Osteocyte (in vitro differentiated cells): ENCODE results near the gene RDM1. TPM values are rescaled to one million over a fixed set of nuclear protein-coding genes. Genes with fewer than 3 reads are reported as not detected.

ENCODE experiments used
- DNase-seq: peaks from one replicate; pipeline ENCODE4 v3.0.0; 2021; ENCODE audit warnings: mixed read lengths; ENCODE audit not compliant: unreplicated experiment; ENCODE audit errors: extremely low spot score
- H3K27ac Mint-ChIP-seq: one replicate; pipeline ENCODE4 v1.8.0; 2021; ENCODE audit warnings: mild to moderate bottlenecking, mixed read lengths; ENCODE audit not compliant: unreplicated experiment
- H3K27me3 Mint-ChIP-seq: one replicate; pipeline ENCODE4 v1.8.0; 2021; ENCODE audit warnings: mixed read lengths; ENCODE audit not compliant: unreplicated experiment
- H3K36me3 Mint-ChIP-seq: one replicate; pipeline ENCODE4 v1.8.0; 2021; ENCODE audit warnings: mixed read lengths; ENCODE audit not compliant: unreplicated experiment
- H3K4me1 Mint-ChIP-seq: one replicate; pipeline ENCODE4 v1.8.0; 2021; ENCODE audit warnings: mixed read lengths; ENCODE audit not compliant: unreplicated experiment
- H3K4me3 Mint-ChIP-seq: one replicate; pipeline ENCODE4 v1.8.0; 2021; ENCODE audit warnings: mild to moderate bottlenecking, moderate library complexity, mixed read lengths; ENCODE audit not compliant: unreplicated experiment
- H3K9me3 Mint-ChIP-seq: one replicate; pipeline ENCODE4 v1.8.0; 2021; ENCODE audit warnings: mixed read lengths; ENCODE audit not compliant: unreplicated experiment
- total RNA-seq: library from RNA; stranded (reverse); gene quantifications from 2 replicates; pipeline ENCODE4 v1.2.1, GENCODE V29; 2021
- TF ChIP-seq, protein P1 (sequence below): fragments of 200-600 bp; sonication (generic); IDR thresholded peaks from 2 replicates; pipeline ENCODE4 v1.5.0; 2021; ENCODE audit warnings: antibody characterized with exemption, mild to moderate bottlenecking, moderate library complexity

RDM1 gene
- total RNA-seq, 1 donor from 2014 or later, result 0.35 TPM

GRCh38 chr17:35923609-35924114 is 6.9 kb downstream of the RDM1 start:
- Mint-ChIP-seq H3K9me3 (no peaks in the 10 kb centered on the region), H3K27me3 (no peaks in the 10 kb centered on the region), H3K36me3 (no peaks in the 10 kb centered on the region), H3K27ac (no peak overlapping the region), H3K4me1 (no peaks in the 10 kb centered on the region), H3K4me3 (no peak overlapping the region)
- DNase-seq, result no peak
- TF ChIP-seq, protein P1, sequence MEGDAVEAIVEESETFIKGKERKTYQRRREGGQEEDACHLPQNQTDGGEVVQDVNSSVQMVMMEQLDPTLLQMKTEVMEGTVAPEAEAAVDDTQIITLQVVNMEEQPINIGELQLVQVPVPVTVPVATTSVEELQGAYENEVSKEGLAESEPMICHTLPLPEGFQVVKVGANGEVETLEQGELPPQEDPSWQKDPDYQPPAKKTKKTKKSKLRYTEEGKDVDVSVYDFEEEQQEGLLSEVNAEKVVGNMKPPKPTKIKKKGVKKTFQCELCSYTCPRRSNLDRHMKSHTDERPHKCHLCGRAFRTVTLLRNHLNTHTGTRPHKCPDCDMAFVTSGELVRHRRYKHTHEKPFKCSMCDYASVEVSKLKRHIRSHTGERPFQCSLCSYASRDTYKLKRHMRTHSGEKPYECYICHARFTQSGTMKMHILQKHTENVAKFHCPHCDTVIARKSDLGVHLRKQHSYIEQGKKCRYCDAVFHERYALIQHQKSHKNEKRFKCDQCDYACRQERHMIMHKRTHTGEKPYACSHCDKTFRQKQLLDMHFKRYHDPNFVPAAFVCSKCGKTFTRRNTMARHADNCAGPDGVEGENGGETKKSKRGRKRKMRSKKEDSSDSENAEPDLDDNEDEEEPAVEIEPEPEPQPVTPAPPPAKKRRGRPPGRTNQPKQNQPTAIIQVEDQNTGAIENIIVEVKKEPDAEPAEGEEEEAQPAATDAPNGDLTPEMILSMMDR, result no peak

DNA sequence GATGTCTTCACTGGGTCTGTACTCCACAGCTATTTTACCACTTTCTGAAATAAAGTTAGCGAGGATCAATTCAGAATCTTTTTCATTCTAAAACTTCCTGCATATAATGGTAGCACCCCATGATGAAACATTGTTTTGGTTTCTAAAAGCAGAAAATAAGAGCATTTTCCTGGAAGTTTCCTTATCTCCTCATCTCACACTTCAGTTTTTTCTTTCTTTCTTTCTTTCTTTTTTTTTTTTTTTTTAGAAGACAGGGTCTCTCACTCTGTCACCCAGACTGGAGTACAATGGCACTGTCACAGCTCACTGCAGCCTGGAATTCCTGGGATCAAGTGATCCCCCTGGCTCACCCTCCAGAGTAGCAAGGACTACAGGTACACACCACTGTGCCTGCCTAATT is 10.3 kb downstream of the RDM1 start:
- TF ChIP-seq, protein P1, result no peak
- Mint-ChIP-seq H3K27ac (no peak overlapping the region), H3K9me3 (no peaks in the 10 kb centered on the region), H3K27me3 (no peaks in the 10 kb centered on the region), H3K36me3 (no peaks in the 10 kb centered on the region), H3K4me1 (no peaks in the 10 kb centered on the region), H3K4me3 (no peak overlapping the region)
- DNase-seq, result no peak

- Mint-ChIP-seq H3K27ac (no peak overlapping the region), H3K27me3 (no peaks in the 10 kb centered on the region), H3K4me3 (no peak overlapping the region), H3K36me3 (no peaks in the 10 kb centered on the region), H3K9me3 (peaks cover 2% of the 10 kb centered on the region), H3K4me1 (no peaks in the 10 kb centered on the region)
- TF ChIP-seq, protein P1, result no peak
- no peak for DNase-seq
Measured at GRCh38 chr17:35918665-35919064, 11.9 kb downstream of the RDM1 start.

DNA sequence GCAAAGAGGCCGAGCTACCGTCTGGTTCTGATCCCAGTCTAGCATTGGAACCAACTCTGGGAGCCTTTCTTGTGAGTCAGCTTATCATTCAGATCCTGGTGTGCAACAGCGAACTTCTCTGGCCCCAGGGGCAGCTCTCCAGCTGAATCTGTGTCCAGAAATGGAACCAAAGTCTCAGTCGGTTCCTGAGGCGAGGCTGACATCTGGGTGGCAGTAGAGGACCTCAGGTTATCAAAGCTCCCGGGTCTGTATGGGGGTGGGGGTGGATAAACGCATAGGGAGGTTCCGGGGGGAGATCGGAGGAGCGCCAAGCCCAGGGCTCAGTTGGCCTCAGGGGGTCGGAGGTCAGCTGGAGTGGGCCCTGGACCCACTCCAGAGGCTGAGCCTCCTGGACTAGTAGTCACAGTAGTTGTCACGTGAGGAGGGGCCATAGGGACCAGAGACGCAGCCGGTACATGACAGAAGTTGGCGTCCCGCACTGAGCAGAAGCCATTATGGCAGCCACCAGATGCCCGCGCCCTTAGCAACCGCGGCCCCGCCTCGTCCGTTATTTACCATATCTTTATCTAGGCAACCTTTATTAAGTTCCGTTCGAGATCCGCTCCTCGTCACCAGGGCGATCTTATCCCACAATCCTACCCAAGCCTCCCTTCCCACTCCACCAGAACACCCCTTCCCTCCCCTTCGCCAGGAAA is 12.9 kb downstream of the RDM1 start:
- TF ChIP-seq, protein P1, result no peak
- Mint-ChIP-seq H3K4me3 (no peak overlapping the region), H3K27me3 (no peaks in the 10 kb centered on the region), H3K36me3 (no peaks in the 10 kb centered on the region), H3K27ac (no peak overlapping the region), H3K4me1 (no peaks in the 10 kb centered on the region), H3K9me3 (peaks cover 7% of the 10 kb centered on the region)
- DNase-seq, result no peak

- Mint-ChIP-seq H3K4me3 (no peak overlapping the region), H3K9me3 (peaks cover 7% of the 10 kb centered on the region), H3K27me3 (peaks cover 6% of the 10 kb centered on the region), H3K27ac (no peak overlapping the region), H3K4me1 (no peaks in the 10 kb centered on the region), H3K36me3 (no peaks in the 10 kb centered on the region)
- TF ChIP-seq, protein P1, result no peak
- DNase-seq, result no peak
Measured at GRCh38 chr17:35915153-35915964, 15.2 kb downstream of the RDM1 start.
